ENCODE data around the gene KLC3.

Gene KLC3

DNA sequence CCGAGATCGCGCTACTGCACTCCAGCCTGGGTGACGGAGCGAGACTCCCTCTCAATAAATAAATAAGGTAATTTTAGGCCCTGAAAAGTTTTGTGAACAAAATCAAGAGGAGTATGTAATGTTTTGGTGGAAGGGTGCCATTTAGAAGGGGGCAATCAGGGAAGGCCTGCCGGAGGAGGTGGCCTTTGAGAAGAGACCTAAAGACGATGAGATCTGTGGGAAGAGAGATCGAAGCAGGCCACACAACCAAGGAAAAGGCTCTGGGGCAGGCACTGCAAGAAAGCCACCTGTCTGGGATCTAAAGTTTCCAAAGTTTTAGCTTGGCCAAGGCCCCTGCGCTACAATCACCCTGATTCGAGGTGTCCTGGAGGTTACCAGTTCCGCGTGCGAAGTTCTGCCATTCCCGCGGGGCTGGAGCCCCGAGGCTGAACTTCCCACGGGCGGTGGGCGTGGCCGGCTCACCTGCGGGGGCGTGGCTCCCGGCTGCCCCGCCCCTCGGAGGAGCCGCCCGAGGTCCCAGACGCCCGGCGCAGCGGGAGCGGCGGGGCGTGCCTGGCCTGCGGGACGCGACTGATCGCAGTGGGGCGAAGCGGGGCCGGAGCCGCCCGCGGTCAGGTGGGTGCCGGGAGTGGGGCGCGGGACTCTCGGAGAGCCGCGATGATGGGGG, at the start of gene KLC3:
Gene KLC3, plus strand, starts transcription at position 519 of the 667 bp plus-strand sequence. CDS start 4,792 bp downstream, outside the sequence.
- TF ChIP-seq, protein P1, sequence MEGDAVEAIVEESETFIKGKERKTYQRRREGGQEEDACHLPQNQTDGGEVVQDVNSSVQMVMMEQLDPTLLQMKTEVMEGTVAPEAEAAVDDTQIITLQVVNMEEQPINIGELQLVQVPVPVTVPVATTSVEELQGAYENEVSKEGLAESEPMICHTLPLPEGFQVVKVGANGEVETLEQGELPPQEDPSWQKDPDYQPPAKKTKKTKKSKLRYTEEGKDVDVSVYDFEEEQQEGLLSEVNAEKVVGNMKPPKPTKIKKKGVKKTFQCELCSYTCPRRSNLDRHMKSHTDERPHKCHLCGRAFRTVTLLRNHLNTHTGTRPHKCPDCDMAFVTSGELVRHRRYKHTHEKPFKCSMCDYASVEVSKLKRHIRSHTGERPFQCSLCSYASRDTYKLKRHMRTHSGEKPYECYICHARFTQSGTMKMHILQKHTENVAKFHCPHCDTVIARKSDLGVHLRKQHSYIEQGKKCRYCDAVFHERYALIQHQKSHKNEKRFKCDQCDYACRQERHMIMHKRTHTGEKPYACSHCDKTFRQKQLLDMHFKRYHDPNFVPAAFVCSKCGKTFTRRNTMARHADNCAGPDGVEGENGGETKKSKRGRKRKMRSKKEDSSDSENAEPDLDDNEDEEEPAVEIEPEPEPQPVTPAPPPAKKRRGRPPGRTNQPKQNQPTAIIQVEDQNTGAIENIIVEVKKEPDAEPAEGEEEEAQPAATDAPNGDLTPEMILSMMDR (IDR thresholded peaks at IDR 0.05; ENCODE audit: low read depth, low read length), result no peak
- in situ Hi-C loops (cut with HindIII; ENCODE audit: low sequenced_read_pairs), result no loop called here
- H3K4me3 ChIP-seq (ENCODE audit: low read depth, low read length), result no peak within 1 kb of the TSS
- no peak for DNase-seq (ENCODE audit: low read depth, low spot score)

DNA sequence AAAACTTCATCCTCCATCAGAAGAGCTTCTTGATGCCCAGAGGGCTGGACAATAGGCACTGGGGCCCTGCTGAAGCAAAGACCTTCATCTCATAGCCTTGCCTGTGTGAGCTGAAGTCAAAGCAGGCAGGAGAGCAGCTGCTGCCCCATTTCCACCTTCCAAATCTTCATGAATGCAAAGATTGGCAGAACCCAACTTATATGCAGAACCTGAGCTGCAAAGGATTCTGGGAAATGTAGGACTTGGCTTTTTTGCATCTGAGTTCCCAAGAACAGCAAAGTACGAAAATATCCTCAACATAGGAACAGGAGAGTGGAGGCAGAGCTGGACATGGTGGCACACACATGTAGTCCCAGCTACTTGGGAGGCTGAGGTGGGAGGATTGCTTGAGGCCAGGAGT, 48.7 kb upstream of the KLC3 start:
- in situ Hi-C loops (cut with HindIII; ENCODE audit: low sequenced_read_pairs), result no loop called here
- TF ChIP-seq, protein P1 (IDR thresholded peaks at IDR 0.05; ENCODE audit: low read depth, low read length), result no peak
- H3K4me3 ChIP-seq (ENCODE audit: low read depth, low read length), result no peak overlapping the region
- DNase-seq (ENCODE audit: low read depth, low spot score), result no peak

DNA sequence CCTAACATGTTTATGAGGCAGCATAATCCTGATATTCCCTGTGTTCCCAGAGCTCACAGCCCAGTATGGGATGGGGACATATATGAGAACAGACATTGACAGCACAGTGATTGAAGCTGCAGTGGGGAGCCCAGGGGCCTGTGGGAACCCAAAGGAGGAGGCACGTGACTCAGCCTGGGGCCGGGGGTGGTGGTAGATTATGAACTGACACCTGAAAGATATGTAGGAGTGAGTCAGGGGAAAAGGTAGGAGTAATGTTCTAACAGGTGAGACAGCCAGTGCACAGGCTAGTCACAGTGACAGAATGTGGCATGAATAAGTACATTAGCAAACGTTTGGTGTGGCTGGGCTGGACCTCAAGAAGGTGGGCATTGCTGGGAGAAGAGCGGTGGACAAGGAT, 46.9 kb upstream of the KLC3 start:
- H3K4me3 ChIP-seq (ENCODE audit: low read depth, low read length), result no peak overlapping the region
- TF ChIP-seq, protein P1 (IDR thresholded peaks at IDR 0.05; ENCODE audit: low read depth, low read length), result no peak
- DNase-seq (ENCODE audit: low read depth, low spot score), result no peak
- in situ Hi-C loops (cut with HindIII; ENCODE audit: low sequenced_read_pairs), result no loop called here

DNA sequence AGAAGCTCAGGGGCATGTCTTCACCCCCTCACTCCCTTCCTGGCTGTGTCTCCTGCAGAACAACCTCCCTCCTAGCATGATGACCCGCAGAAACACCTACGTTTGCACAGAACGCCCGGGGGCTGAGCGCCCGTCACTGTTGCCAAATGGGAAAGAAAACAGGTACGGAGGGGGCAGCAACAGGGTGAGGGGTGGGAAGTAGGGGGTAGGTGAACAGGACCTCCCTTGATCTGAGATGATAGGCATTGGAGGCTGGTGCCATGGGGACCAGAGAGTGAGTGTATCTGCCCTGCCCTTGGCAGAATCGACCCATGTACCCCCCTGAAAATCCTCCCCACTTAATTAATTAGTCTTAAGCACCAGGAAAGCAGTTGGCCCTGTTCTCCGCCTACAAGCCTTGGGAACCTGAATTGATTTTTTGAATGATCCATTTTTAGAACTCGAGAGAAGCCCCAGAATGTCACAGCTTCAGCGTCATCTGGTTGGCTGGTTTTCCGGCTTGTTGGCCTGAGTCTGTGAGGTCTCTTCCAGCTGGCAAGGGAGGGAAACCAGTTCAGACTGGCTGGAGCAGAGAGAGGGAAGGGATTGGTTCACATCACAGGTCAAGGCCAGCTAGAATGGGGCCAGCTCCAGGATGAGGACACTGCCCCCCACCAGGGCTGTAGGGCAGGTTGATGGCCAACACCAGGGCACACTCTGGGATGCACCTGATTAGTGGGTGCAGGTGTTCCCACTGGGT, 46.1 kb upstream of the KLC3 start:
- DNase-seq (ENCODE audit: low read depth, low spot score), result no peak
- TF ChIP-seq, protein P1 (IDR thresholded peaks at IDR 0.05; ENCODE audit: low read depth, low read length), result no peak
- in situ Hi-C loops (cut with HindIII; ENCODE audit: low sequenced_read_pairs), result no loop called here
- H3K4me3 ChIP-seq (ENCODE audit: low read depth, low read length), result no peak overlapping the region

DNA sequence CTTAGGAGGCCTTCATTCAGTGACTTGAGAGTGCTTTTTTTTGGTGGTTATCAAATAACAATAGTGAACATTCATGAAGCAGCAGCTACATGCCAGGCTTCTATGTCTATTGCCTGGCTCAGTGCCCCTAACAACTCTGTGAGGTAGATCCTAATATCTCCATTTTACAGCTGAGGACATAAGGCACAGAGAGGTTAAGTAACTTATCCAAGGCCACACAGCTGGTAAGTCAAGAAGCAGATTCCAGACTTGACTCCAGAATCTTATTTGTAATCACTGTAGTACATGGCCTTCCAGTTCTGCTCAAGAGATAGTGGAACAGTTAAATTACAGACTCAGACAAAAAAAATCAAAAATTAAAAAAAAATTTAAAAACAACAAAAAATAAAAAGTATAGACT, 44.7 kb upstream of the KLC3 start:
- H3K4me3 ChIP-seq (ENCODE audit: low read depth, low read length), result no peak overlapping the region
- in situ Hi-C loops (cut with HindIII; ENCODE audit: low sequenced_read_pairs), result no loop called here
- DNase-seq (ENCODE audit: low read depth, low spot score), result no peak
- TF ChIP-seq, protein P1 (IDR thresholded peaks at IDR 0.05; ENCODE audit: low read depth, low read length), result no peak

DNA sequence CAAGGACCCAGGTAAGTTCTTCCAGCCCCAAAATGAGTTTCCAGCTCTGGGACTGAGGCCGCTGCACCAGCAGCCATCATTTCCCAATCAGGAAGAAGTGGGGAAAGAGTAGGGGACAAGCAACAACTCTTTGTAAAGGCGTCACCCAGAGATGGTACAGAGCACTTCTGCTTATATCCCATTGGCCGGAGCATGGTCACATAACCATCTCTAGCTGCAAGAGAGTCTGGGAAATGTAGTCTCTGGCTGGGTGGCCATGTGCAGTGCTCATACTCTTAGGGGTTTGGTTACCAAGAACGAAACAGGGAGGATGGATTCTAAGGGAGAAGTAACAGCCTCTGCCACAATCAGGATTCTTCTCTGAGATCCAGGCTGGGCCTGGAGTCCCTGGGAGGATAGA, 44.2 kb upstream of the KLC3 start:
- DNase-seq (ENCODE audit: low read depth, low spot score), result no peak
- in situ Hi-C loops (cut with HindIII; ENCODE audit: low sequenced_read_pairs), result no loop called here
- H3K4me3 ChIP-seq (ENCODE audit: low read depth, low read length), result no peak overlapping the region
- TF ChIP-seq, protein P1 (IDR thresholded peaks at IDR 0.05; ENCODE audit: low read depth, low read length), result no peak
